ENCODE results near the gene KIAA1549.
"Not testable (repeated sequence)": the region's sequence is repeated elsewhere in the genome, so short reads cannot be mapped to it uniquely, and the experiment has no call there.

Gene KIAA1549

DNA sequence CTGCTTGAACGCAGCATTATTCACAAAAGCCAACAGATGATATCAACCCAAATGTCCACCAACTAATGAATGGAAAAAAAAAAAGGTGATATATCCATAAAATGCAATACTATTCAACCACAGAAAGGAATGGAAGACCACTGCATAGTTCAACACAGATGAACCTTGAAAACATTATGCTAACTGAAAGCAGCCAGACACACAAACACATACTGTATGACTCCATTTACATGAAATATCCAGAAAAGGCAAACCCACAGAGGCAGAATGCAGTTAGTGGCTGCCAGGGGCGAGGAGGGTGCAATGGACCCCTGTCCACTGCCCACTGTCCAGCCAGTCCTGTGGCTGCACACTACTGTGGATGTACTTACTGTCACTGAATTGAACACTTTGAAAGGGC is 36.6 kb downstream of the KIAA1549 start:
- DNase-seq (ENCODE audit: low spot score): no peak

DNA sequence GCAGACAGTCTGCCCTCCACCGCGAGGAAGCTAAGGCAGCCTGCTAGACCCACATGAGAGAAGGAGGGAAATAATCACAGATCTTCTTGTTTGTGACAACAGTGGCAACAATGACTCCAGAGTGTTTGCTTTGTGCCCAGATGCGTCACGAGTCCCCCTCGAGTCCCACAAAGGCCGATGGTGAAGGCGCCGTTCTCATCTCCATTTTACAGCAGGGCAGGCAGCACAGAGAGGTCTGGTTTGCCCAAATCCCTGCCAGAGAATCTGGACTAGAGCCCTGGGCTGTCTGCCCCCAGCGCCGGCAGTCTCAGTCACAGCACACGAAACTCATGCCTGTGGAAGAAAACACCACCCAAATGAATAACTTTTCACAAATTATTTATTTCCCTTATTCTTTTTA is 38.1 kb downstream of the KIAA1549 start:
- DNase-seq (ENCODE audit: low spot score): no peak

DNA sequence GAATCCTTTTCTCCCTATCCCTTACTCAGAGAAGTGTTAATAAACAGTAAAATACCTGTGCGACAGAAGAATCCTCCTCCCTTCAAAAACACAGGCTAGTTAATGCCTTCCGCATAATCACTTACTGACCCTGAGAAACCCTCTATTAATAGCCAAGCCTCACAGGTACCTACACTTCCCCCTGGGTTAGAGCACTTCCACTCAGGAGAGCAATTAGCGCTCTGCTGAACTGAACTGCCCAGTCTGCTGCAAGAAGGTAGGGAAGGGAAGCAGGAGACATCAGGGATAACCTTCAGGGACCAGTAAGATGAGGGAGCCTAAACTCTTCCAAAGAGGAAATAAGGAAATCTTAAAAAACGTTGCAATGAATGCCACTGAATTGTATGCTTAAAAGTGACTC is 39.6 kb downstream of the KIAA1549 start:
- DNase-seq (ENCODE audit: low spot score): no peak

DNA sequence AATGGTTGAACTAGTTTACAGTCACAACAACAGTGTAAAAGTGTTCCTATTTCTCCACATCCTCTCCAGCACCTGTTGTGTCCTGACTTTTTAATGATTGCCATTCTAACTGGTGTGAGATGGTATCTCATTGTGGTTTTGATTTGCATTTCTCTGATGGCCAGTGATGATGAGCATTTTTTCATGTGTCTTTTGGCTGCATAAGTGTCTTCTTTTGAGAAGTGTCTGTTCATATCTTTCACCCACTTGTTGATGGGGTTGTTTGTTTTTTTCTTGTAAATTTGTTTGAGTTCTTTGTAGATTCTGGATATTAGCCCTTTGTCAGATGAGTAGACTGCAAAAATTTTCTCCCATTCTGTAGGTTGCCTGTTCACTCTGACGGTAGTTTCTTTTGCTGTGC is 40.6 kb downstream of the KIAA1549 start:
- not testable (repeated sequence) for DNase-seq (ENCODE audit: low spot score)

DNA sequence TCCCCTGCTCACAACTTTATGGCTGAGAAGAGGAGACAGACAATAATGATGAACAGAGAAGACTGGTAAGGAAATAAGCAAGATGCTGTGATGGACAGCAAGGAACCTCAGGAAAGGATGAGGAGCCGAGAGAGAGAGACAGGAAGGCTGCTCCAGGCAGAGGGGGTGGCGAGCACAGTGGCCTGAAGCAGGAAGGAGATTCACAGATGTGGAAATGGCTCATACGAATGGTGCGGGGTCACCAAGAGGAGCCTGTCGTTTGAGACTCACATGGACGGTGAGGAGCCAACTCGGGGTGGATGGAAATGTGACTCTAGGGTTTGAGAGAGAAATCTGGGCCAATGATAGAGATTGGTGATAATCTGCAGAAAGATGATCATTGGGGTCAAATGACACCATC is 43.7 kb downstream of the KIAA1549 start:
- DNase-seq (ENCODE audit: low spot score): no peak

DNA sequence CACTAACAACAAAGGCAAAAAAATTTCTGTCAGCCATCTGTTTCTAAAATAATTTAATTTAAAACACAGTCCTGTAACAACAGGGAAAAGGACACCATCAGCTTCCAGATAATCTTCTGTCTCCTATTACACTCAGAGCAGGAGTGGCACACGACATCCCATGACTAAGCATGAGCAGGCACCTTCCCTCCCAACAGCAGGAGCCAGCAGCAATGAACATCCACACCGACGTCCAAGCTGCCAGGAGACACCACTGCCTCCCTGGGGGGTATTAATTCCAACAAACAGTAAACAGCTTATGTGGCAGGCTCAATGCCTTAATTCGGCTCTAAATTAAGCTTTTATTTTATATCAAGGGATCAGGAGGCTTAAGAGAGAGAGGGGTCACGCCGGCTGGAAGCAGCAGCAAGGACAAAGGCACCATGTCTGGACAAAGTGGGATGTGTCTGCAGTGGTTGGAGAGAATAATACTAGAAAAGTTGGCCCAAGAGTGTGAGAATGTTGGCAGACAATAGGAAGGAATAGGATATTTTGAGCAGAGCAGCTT is 45.7 kb downstream of the KIAA1549 start:
- no peak for DNase-seq (ENCODE audit: low spot score)

DNA sequence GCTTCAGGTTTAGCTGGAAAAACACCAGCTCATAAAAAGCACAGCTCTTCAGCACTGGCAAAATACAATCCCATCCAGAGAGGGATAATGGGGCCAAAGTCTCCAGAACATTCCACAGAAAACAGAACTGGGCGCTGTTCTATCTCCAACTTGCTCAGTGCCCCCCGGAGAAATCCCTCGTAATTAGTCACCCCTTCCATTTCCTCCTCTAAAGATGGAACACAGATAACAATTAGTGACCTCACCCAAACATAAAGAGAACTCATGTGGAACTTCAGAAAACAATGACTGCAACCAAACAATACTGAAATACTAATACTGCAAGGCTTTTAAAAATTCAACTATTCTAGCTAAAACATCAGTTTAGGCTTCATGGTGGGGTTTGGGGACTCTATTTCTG is 46.3 kb downstream of the KIAA1549 start:
- no peak for DNase-seq (ENCODE audit: low spot score)

DNA sequence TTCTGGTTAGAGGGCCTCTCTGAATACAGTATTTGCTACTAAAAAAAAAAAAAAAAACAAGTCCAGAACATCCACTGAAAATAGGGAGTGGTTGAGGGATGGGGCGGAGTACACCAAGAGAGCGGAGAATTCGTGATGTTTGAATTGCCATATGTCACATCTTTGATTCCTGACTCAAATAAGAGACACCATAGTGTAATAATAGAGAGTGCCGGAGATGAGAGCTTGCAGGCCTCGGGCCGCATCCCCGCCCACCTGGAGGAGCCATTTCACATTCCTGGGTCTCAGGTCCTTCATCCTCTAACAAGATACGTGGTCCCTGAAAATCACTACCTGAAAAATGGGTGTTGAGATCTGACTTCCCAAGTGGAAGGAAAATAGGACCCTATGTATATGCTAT is 46.8 kb downstream of the KIAA1549 start:
- no peak for DNase-seq (ENCODE audit: low spot score)

DNA sequence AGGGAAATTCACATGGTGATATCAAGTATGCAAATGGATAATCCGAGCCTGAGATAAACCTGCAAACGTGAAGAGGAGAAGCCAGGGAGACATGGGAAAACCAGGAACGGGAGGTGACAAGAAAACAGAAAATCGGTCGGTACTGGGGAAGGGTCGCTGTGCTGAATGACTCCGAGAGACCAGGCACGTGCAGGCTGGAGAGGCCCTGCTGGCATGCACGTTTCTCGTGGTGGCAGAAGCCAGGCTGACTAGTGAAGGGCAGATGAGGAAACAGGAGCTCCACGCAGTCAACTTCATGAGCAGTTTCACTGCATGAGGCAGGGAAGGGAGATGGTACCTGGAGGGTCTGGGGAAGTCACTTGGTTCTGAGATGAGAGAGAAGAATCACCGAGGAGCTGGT is 48.3 kb downstream of the KIAA1549 start:
- DNase-seq (ENCODE audit: low spot score): no peak

DNA sequence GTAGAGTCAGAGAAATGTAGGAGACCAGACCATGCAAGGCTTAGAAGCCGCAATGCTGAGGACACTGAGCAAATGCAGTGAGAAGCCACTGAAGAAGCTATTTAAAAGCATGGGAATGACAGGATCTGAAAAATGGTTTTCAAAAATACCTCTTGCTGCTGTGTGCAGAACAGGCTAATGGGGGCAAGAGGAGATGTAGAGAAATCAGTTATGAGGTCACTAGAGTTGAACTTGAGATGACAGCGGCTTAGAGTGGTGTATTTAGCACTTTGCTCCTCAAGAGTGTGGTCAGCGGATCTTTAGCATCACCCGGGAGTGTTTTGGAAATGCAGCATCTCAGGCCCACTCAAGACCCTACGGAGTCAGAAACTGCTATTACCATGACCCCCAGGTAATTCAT is 48.8 kb downstream of the KIAA1549 start:
- no peak for DNase-seq (ENCODE audit: low spot score)

DNA sequence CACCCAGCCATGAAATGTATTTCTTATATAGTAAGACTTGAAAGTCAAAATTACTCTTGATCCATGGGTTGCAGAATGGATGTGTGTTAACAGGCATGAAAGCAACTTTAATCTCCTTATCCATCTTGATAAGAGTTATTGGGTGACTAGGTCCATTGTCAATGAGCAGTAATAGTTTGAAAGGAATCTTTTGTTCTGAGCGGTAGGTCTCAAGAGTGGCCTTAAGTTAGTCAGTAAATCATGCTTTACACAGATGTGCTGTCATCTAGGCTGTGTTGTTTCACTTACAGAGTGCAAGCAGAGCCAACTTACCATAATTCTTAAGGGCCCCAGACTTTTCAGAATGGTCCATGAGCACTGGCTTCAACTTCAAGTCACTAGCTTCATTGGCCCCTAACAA is 51.2 kb downstream of the KIAA1549 start:
- no peak for DNase-seq (ENCODE audit: low spot score)

DNA sequence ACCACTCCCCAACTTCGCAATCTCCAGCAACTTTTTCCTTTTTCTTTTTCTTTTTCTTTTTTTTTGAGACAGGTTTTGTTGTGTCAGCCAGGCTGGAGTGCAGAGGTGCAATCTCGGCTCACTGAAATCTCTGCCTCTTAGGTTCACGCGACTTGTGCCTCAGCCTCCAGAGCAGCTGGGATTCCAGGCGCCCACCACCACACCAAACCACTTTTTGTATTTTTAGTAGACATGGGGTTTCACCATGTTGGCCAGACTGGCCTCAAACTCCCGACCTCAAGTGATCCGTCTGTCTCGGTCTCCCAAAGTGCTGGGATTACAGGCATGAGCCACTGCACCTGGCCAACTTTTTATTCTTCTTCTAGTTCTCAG is 55.0 kb downstream of the KIAA1549 start:
- no peak for DNase-seq (ENCODE audit: low spot score)

DNA sequence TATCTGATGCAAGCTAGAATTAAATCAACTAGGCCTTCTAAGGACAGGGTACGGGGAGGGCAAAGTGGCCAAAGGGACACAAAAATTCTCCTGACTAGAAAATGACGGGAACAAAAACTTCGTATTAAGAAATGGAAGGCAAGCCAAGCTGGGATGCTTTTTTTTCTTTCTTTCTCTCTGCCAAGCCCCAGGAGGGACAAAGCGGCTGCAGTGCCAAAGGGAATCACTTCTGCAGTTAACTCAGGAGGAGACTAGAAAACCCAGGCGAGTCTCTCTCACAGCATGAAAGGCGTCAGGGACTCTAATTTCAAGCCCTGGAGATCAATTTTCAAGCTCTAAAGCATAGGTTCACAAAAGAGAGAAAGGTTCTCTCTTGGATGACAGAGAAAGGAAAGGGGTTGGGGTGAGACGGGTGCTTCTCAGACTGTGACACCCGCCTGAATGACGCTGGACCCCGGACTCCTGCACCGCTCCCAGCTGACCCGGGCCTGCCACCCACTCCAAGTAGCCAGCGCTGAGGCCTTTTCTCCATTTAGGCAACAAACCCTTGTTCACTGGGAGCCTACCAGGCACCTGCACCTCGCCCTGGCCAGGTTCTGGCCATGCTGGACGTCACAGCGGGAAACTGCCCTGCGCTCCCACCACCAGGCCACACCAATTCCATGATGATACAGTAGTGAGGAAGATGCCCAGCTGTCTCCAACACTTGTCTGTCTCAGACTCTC is 56.5 kb downstream of the KIAA1549 start:
- no peak for DNase-seq (ENCODE audit: low spot score)

DNA sequence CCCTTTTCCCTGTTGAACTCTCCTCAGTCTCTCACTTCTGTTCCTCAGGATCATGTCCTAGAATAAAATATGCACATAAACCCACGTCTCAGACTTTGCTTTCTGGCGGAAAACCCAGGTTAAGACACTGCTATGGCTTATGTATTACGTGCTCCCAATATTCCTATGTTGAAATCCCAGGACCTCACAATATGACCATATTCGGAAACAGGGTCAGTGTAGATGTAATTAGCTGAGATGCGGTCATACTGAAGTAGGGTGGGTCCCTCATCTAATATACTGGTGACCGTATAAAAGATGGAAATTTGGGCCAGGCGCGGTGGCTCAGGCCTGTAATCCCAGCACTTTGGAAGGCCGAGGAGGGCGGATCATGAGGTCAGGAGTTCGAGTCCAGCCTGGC is 59.9 kb downstream of the KIAA1549 start:
- no peak for DNase-seq (ENCODE audit: low spot score)

DNA sequence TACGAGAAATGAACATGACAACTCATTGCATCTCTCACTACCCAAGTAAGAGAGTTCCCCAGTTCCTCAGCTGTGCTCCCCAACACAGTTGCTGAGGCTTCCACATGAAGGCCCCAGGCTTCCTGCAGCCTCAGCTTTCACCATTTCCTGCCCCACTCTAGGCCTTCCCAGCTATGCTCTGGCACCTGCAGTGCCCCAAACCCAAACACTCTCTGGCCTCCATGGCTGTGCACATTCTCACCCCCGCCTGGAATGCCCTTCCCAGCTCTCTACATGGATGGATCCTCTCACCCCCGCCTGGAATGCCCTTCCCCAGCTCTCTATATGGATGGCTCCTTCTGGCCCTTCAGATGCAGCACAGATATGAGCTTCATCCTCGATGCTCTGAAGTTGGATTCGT is 61.3 kb downstream of the KIAA1549 start:
- DNase-seq (ENCODE audit: low spot score): no peak

DNA sequence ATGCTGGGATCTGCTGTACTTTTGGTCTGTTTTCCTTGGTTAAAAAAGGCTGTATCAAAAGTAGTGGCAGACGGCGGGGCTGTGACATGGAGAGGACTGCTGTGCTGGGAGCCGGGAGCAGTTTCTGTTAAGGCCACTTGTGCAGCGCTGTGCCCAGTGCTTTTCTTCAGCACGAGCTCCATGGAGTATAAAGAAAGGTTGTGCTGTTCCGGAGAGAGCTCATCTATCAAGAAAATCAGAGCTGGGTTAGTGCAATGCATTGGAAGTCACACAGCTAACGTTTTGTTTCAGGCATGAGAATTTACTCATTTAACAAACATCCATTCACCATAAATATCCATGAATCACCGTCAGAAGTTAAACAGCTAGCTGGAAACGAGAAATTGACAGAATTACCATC is 62.0 kb downstream of the KIAA1549 start:
- DNase-seq (ENCODE audit: low spot score): no peak

DNA sequence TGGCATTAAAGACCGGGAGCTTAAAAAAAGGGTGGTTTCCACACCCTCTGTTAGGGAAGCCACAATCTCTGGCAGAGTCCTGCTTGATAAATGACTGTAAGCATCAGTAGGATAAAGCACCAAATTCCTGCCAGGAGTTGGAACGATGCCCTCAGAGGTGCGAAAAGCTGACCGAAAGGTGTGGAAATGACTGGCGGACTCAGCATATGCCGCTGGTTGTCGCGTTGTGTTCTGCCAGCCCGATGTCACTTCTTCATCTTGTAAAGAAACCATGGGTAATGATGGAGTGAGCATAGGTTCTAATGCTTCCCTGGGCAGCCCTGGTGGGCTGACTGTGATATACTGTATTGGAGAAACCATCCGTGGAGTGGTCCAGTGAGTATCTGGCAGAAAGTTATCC is 62.4 kb downstream of the KIAA1549 start:
- DNase-seq (ENCODE audit: low spot score): no peak

DNA sequence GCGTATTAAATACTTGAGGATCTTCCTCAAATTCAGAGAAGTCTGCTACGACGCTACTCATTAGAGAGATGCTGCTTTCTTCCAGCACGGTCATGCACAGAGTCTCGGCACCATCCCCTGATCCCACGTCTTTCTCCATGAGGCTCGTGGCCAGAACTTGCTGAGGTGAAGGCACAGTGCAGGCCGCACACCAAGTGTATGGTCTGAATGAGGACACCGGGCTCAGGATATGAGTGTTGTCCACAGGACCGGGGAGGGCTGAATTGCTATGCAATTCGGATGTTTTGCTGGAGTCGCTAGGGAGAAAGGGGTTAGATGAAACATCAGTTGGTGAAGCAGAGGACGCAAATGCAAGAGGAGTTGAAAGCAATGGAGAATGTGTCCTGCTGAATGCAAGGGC is 63.0 kb downstream of the KIAA1549 start:
- DNase-seq (ENCODE audit: low spot score): no peak

DNA sequence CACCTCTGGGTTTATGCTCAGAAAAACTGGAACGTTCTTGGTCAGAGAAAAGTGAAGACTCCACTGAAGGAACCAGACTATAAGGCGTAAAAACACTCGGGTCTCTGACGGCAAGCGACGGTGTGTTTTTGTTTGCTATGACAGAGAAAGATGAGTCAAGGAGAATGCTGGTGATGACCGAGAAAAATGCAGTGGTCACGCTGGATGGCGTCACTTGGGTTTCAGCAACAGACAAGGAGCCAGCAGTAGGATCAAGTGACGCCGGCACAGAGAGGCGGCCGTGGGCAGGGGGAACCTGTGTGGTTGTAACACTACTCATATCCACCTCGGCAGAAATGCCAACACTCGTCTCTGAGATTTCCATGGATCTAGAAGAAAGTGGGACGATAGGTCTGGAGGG is 63.4 kb downstream of the KIAA1549 start:
- no peak for DNase-seq (ENCODE audit: low spot score)

DNA sequence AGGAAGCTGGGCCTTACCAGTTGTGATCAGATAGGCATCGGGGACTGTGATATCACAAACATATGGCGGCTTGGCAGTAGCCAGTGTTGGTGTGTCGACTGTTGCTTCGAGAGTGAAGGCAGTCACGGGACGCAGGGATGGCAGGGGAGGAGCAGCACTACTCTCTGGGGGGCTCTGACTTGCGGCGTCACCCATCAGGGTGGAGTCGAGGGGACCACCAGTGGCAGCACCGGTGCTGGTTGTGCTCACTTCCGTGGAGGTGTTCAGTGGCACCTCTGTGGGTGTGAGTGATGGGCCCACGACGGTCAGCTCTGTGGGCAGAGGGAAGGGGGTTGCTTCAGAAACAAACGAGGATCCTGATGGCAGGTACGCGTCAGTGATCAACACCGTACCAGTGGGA is 64.5 kb downstream of the KIAA1549 start:
- no peak for DNase-seq (ENCODE audit: low spot score)

DNA sequence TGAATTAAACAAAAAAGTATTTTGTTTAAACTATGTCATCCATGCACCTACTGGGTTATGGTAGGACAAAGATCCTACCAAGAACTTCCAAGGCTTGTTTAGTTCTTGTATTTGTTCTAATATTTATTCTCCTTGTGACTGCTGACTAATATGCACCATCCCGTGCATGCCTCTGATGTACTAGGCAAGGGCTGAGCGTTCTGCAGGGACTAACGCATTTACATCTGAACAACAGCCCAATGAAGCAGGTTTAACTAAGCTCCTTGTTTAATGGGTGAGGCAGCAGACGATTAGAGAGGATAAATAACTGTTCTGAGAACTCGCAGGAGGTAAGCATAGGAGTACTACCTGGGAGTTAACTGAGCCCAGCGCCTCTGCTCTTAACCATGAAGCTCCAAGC is 64.9 kb downstream of the KIAA1549 start:
- no peak for DNase-seq (ENCODE audit: low spot score)

DNA sequence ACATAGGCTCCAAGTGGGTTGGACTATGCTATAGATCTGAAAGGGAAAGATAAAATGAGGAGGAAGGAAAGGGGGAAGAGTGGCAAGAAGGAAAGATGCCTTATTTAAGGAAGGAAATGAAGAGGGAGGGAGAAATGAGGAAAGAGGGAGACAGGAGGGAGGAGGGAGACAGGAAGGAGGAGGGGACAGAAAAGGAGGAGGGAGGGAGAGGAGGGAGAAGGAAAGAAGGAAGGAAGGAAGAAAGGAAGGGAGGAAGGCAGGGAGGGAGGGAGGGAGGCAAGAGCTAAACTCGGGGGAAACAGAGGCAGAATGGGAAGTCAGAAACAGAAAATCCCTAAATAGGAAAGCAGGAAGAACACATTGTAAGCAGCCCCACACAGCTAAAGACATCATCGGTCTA is 67.4 kb downstream of the KIAA1549 start:
- no peak for DNase-seq (ENCODE audit: low spot score)

DNA sequence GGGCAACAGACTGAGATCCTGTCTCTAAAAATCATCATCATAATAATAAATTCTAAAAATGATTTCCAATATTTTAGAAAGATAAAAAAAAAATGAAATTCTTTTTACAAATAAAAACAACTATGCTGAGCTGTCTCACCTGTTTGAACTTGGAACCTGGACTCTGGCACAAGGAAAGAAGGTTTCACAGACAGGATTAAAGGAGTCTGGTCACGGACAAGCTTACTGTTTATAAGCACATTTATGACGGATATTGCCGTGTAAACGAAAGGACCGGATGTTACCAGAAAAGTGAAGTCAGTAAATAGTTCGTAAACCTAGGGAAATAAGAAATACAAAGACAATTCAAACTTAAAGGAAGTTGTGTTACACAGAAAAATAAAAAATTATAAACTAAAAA is 70.2 kb downstream of the KIAA1549 start:
- DNase-seq (ENCODE audit: low spot score): no peak

DNA sequence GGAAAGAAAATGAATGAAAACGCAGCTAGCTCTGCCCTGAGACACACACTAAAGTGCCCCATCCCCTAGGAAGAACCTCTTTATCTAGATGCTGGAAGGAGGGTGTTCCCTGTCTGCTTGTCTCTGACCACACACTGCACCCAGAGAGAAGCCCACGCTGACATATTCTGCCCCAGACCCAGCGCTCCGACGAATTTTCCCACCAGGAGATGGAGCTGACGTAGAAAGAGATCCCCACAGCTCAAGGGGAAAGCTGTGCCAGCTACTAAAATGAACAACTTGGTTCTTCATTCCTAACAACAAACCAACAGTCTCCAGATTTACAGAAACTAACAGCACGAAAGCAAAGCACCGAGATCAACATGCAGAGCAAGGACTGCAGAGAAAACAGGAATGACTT is 73.3 kb downstream of the KIAA1549 start:
- no peak for DNase-seq (ENCODE audit: low spot score)

Data from HuH-7.5 (cell line).